Measurements from ENCODE around the gene MAPK6. TPM values are rescaled to one million over a fixed set of nuclear protein-coding genes. Genes with fewer than 3 reads are reported as not detected.

The MAPK6 gene
- total RNA-seq, 2 experiments from 2014 or later: 27.3 to 28.1 TPM

GRCh38 chr15:52106641-52107040 lies 87.6 kb downstream of the MAPK6 start:
- Mint-ChIP-seq H3K4me3 (no peak overlapping the region), H3K9me3 (ENCODE audit: low read depth) (no peaks in the 10 kb centered on the region), H3K4me1 (no peaks in the 10 kb centered on the region), H3K27ac (no peak overlapping the region), H3K36me3 (ENCODE audit: low read depth) (no peaks in the 10 kb centered on the region), H3K27me3 (peaks cover 17% of the 10 kb centered on the region)
- intact Hi-C loops (cut with DNase I, micrococcal nuclease): no loop called here
- ChIA-PET CTCF (no interaction called here), POLR2A (interaction anchor here (1.0 kb wide), 1 partner anchor 36 kb away, joined by 3 read pairs; no protein-coding TSS in a partner anchor)
- DNase-seq (no peak), ATAC-seq (no peak)

GRCh38 chr15:52107238-52107637 lies 88.2 kb downstream of the MAPK6 start:
- intact Hi-C loops (cut with DNase I, micrococcal nuclease): no loop called here
- H3K4me3 Mint-ChIP-seq: no peak overlapping the region
- H3K9me3 Mint-ChIP-seq (ENCODE audit: low read depth): no peaks in the 10 kb centered on the region
- no peak for DNase-seq
- H3K27ac Mint-ChIP-seq: no peak overlapping the region
- H3K36me3 Mint-ChIP-seq (ENCODE audit: low read depth): no peaks in the 10 kb centered on the region
- ChIA-PET CTCF (interaction anchor here (0.6 to 1.0 kb wide), 2 partner anchors 28 to 1411 kb away, joined by 3 to 4 read pairs; no protein-coding TSS in a partner anchor), POLR2A (no interaction called here)
- no peaks in the 10 kb centered on the region for H3K4me1 Mint-ChIP-seq
- H3K27me3 Mint-ChIP-seq: peaks cover 17% of the 10 kb centered on the region
- no peak for ATAC-seq

- POLR2A ChIA-PET: interaction anchor here (0.6 kb wide), 1 partner anchor 247 kb away, joined by 9 read pairs; no protein-coding TSS in a partner anchor
- no peaks in the 10 kb centered on the region for H3K9me3 Mint-ChIP-seq (ENCODE audit: low read depth)
- CTCF ChIA-PET: interaction anchor here (0.6 to 0.8 kb wide), 2 partner anchors 147 to 507 kb away, joined by 3 read pairs; no protein-coding TSS in a partner anchor
- no peak for ATAC-seq
- no peak overlapping the region for H3K27ac Mint-ChIP-seq
- intact Hi-C loops (cut with DNase I, micrococcal nuclease): no loop called here
- no peak overlapping the region for H3K4me3 Mint-ChIP-seq
- no peaks in the 10 kb centered on the region for H3K4me1 Mint-ChIP-seq
- H3K36me3 Mint-ChIP-seq (ENCODE audit: low read depth): no peaks in the 10 kb centered on the region
- DNase-seq: no peak
- peaks cover 18% of the 10 kb centered on the region for H3K27me3 Mint-ChIP-seq
Measured at GRCh38 chr15:52109559-52110451, 90.8 kb downstream of the MAPK6 start.

GRCh38 chr15:52111517-52112202 lies 92.6 kb downstream of the MAPK6 start:
- Mint-ChIP-seq H3K4me1 (peaks cover 12% of the 10 kb centered on the region), H3K4me3 (no peak overlapping the region), H3K9me3 (ENCODE audit: low read depth) (no peaks in the 10 kb centered on the region), H3K36me3 (ENCODE audit: low read depth) (no peaks in the 10 kb centered on the region), H3K27me3 (peaks cover 16% of the 10 kb centered on the region), H3K27ac (no peak overlapping the region)
- no peak for ATAC-seq
- ChIA-PET POLR2A (no interaction called here), CTCF (interaction anchor here (0.8 to 1.0 kb wide), 4 partner anchors 14 to 88 kb away, joined by 3 to 5 read pairs (median 4); no protein-coding TSS in a partner anchor)
- DNase-seq: no peak
- intact Hi-C loops (cut with DNase I, micrococcal nuclease): no loop called here

- ATAC-seq (peak; percentile 88), DNase-seq (peak; percentile 67)
- Mint-ChIP-seq H3K27ac (no peak overlapping the region), H3K27me3 (peaks cover 16% of the 10 kb centered on the region), H3K4me3 (peak overlapping the region; percentile 54), H3K9me3 (ENCODE audit: low read depth) (no peaks in the 10 kb centered on the region), H3K36me3 (ENCODE audit: low read depth) (no peaks in the 10 kb centered on the region), H3K4me1 (peaks cover 12% of the 10 kb centered on the region)
- POLR2A ChIA-PET: no interaction called here
- CTCF ChIA-PET: interaction anchor here (0.8 to 1.0 kb wide), 4 partner anchors 15 to 88 kb away, joined by 3 to 5 read pairs (median 4); no protein-coding TSS in a partner anchor
- intact Hi-C loops (cut with DNase I, micrococcal nuclease): no loop called here
Measured at GRCh38 chr15:52112203-52112750, 93.3 kb downstream of the MAPK6 start.

- no peaks in the 10 kb centered on the region for H3K9me3 Mint-ChIP-seq (ENCODE audit: low read depth)
- POLR2A ChIA-PET: no interaction called here
- no peak for ATAC-seq
- H3K27ac Mint-ChIP-seq: no peak overlapping the region
- no peaks in the 10 kb centered on the region for H3K36me3 Mint-ChIP-seq (ENCODE audit: low read depth)
- DNase-seq: no peak
- intact Hi-C loops (cut with DNase I, micrococcal nuclease): no loop called here
- CTCF ChIA-PET: no interaction called here
- peaks cover 16% of the 10 kb centered on the region for H3K27me3 Mint-ChIP-seq
- peaks cover 12% of the 10 kb centered on the region for H3K4me1 Mint-ChIP-seq
- peak overlapping the region; percentile 30 for H3K4me3 Mint-ChIP-seq
Measured at GRCh38 chr15:52113235-52113634, 94.2 kb downstream of the MAPK6 start.

GRCh38 chr15:52113708-52114107 lies 94.7 kb downstream of the MAPK6 start:
- H3K27me3 Mint-ChIP-seq: peaks cover 16% of the 10 kb centered on the region

GRCh38 chr15:52114261-52115055 lies 95.4 kb downstream of the MAPK6 start:
- H3K36me3 Mint-ChIP-seq (ENCODE audit: low read depth): no peaks in the 10 kb centered on the region
- CTCF ChIA-PET: interaction anchor here (0.8 to 1.1 kb wide), 4 partner anchors 24 to 133 kb away, joined by 3 to 5 read pairs (median 4); no protein-coding TSS in a partner anchor

More at GRCh38 chr15:52113708-52114107, 94.7 kb downstream of the MAPK6 start:
- intact Hi-C loops (cut with DNase I, micrococcal nuclease): no loop called here
- Mint-ChIP-seq H3K4me3 (no peak overlapping the region), H3K27ac (no peak overlapping the region), H3K9me3 (ENCODE audit: low read depth) (no peaks in the 10 kb centered on the region), H3K36me3 (ENCODE audit: low read depth) (no peaks in the 10 kb centered on the region), H3K4me1 (peaks cover 12% of the 10 kb centered on the region)
- CTCF ChIA-PET: interaction anchor here (1.1 kb wide), 2 partner anchors 25 to 129 kb away, joined by 3 to 4 read pairs; no protein-coding TSS in a partner anchor
- no peak for DNase-seq
- ATAC-seq: no peak
- POLR2A ChIA-PET: interaction anchor here (0.6 kb wide), 1 partner anchor 376 kb away, joined by 4 read pairs; no protein-coding TSS in a partner anchor

GRCh38 chr15:52115598-52116427 lies 96.8 kb downstream of the MAPK6 start:
- POLR2A ChIA-PET: no interaction called here
- peaks cover 12% of the 10 kb centered on the region for H3K4me1 Mint-ChIP-seq
- H3K27me3 Mint-ChIP-seq: peaks cover 7% of the 10 kb centered on the region
- intact Hi-C loops (cut with DNase I, micrococcal nuclease): no loop called here
- no peaks in the 10 kb centered on the region for H3K9me3 Mint-ChIP-seq (ENCODE audit: low read depth)
- no peak for ATAC-seq
- H3K27ac Mint-ChIP-seq: no peak overlapping the region
- CTCF ChIA-PET: interaction anchor here (1.0 kb wide), 1 partner anchor 69 kb away, joined by 5 read pairs; no protein-coding TSS in a partner anchor
- DNase-seq: no peak
- H3K4me3 Mint-ChIP-seq: no peak overlapping the region
- no peaks in the 10 kb centered on the region for H3K36me3 Mint-ChIP-seq (ENCODE audit: low read depth)

More at GRCh38 chr15:52114261-52115055, 95.4 kb downstream of the MAPK6 start:
- DNase-seq (no peak), ATAC-seq (no peak)
- intact Hi-C loops (cut with DNase I, micrococcal nuclease): no loop called here
- Mint-ChIP-seq H3K4me3 (no peak overlapping the region), H3K4me1 (peaks cover 12% of the 10 kb centered on the region), H3K27ac (no peak overlapping the region), H3K27me3 (peaks cover 15% of the 10 kb centered on the region), H3K9me3 (ENCODE audit: low read depth) (no peaks in the 10 kb centered on the region)
- POLR2A ChIA-PET: interaction anchor here (0.6 kb wide), 1 partner anchor 375 kb away, joined by 4 read pairs; no protein-coding TSS in a partner anchor
